SK-N-MC (cell line): Measurements from ENCODE around the gene TRIM2.

Experiments
- DNase-seq: peaks from one replicate; pipeline ENCODE4 v3.0.0-alpha.2; 2011; ENCODE audit warnings: low read depth, low spot score
- H3K27ac ChIP-seq: fragments of 200-600 bp; sonication (generic); 2 replicates; pipeline ENCODE4 v1.5.1; 2016; ENCODE audit warnings: mixed run types
- H3K36me3 ChIP-seq: fragments of 200-600 bp; sonication (generic); 2 replicates; pipeline ENCODE4 v1.6.1; 2017; ENCODE audit warnings: antibody characterized with exemption, low read length, mixed read lengths; ENCODE audit not compliant: insufficient read depth
- H3K4me3 ChIP-seq: fragments of 200-600 bp; sonication (generic); 2 replicates; pipeline ENCODE4 v1.5.1; 2016
- H3K9ac ChIP-seq: fragments of 200-600 bp; sonication (generic); 2 replicates; pipeline ENCODE4 v1.8.0; 2017; ENCODE audit warnings: mixed run types, mixed read lengths; ENCODE audit not compliant: insufficient read length
- H3K9me3 ChIP-seq: fragments of 200-600 bp; sonication (generic); 2 replicates; pipeline ENCODE4 v1.6.1; 2017; ENCODE audit warnings: low read depth, mild to moderate bottlenecking, antibody characterized with exemption, low read length, moderate library complexity, mixed read lengths
- EZH2 ChIP-seq: fragments of 200-600 bp; sonication (generic); IDR thresholded peaks from one replicate; pipeline ENCODE4 v1.6.1; 2017; ENCODE audit warnings: antibody characterized with exemption
- FOXP2 ChIP-seq: optimal IDR thresholded peaks from 2 replicates; pipeline ENCODE3; 2011; ENCODE audit warnings: mild to moderate bottlenecking, moderate library complexity; ENCODE audit not compliant: insufficient read depth; ENCODE audit errors: extremely low read length, control extremely low read depth
- POLR2AphosphoS5 ChIP-seq: IDR thresholded peaks from 2 replicates; pipeline ENCODE4 v1.6.1; 2012; ENCODE audit warnings: mild to moderate bottlenecking, low read depth, low read length, borderline replicate concordance

Gene TRIM2

GRCh38 chr4:153204728-153205648 lies 745 bp downstream of the TRIM2 start:
- peak overlapping the region; percentile 75 for H3K9ac ChIP-seq
- peak overlapping the region; percentile 85 for H3K27ac ChIP-seq
- H3K4me3 ChIP-seq: peak overlapping the region; percentile 81

GRCh38 chr4:153205757-153206156 lies 1.5 kb downstream of the TRIM2 start:
- H3K4me3 ChIP-seq: peak overlapping the region; percentile 81
- H3K9me3 ChIP-seq: no peaks in the 10 kb centered on the region
- H3K36me3 ChIP-seq: no peaks in the 10 kb centered on the region
- DNase-seq: no peak
- H3K9ac ChIP-seq: no peak overlapping the region
- TF ChIP-seq EZH2: no peak
- no peak for TF ChIP-seq FOXP2
- H3K27ac ChIP-seq: no peak overlapping the region

More at GRCh38 chr4:153204728-153205648, 745 bp downstream of the TRIM2 start:
- DNase-seq: no peak
- no peak for TF ChIP-seq POLR2AphosphoS5
- no peak for TF ChIP-seq EZH2
- TF ChIP-seq FOXP2: no peak
- H3K9me3 ChIP-seq: no peaks in the 10 kb centered on the region
- no peaks in the 10 kb centered on the region for H3K36me3 ChIP-seq

GRCh38 chr4:153206534-153206933 lies 2.3 kb downstream of the TRIM2 start:
- no peak overlapping the region for H3K9ac ChIP-seq
- H3K36me3 ChIP-seq: no peaks in the 10 kb centered on the region
- no peak overlapping the region for H3K4me3 ChIP-seq
- no peak for DNase-seq
- TF ChIP-seq POLR2AphosphoS5 (no peak), EZH2 (no peak), FOXP2 (no peak)
- no peaks in the 10 kb centered on the region for H3K9me3 ChIP-seq
- H3K27ac ChIP-seq: no peak overlapping the region

- TF ChIP-seq EZH2: no peak
- TF ChIP-seq POLR2AphosphoS5: no peak
- no peak for TF ChIP-seq FOXP2
- H3K9ac ChIP-seq: no peak overlapping the region
- H3K9me3 ChIP-seq: no peaks in the 10 kb centered on the region
- H3K27ac ChIP-seq: no peak overlapping the region
- no peak overlapping the region for H3K4me3 ChIP-seq
- no peak for DNase-seq
- no peaks in the 10 kb centered on the region for H3K36me3 ChIP-seq
Measured at GRCh38 chr4:153207027-153207426, 2.8 kb downstream of the TRIM2 start.

- Histone ChIP-seq H3K9me3 (no peaks in the 10 kb centered on the region), H3K9ac (no peak overlapping the region), H3K36me3 (no peaks in the 10 kb centered on the region), H3K27ac (no peak overlapping the region), H3K4me3 (no peak overlapping the region)
- TF ChIP-seq FOXP2 (no peak), EZH2 (no peak), POLR2AphosphoS5 (no peak)
- no peak for DNase-seq
Measured at GRCh38 chr4:153207567-153207966, 3.3 kb downstream of the TRIM2 start.

GRCh38 chr4:153209410-153209809 lies 5.2 kb downstream of the TRIM2 start:
- H3K9me3 ChIP-seq: no peaks in the 10 kb centered on the region
- no peak overlapping the region for H3K4me3 ChIP-seq
- no peaks in the 10 kb centered on the region for H3K36me3 ChIP-seq
- TF ChIP-seq FOXP2 (no peak), EZH2 (no peak), POLR2AphosphoS5 (no peak)
- DNase-seq: no peak
- H3K27ac ChIP-seq: no peak overlapping the region
- no peak overlapping the region for H3K9ac ChIP-seq

- no peak for DNase-seq
- no peak overlapping the region for H3K4me3 ChIP-seq
- H3K9ac ChIP-seq: no peak overlapping the region
- no peaks in the 10 kb centered on the region for H3K9me3 ChIP-seq
- TF ChIP-seq POLR2AphosphoS5 (no peak), FOXP2 (no peak), EZH2 (no peak)
- H3K36me3 ChIP-seq: no peaks in the 10 kb centered on the region
- H3K27ac ChIP-seq: no peak overlapping the region
Measured at GRCh38 chr4:153210727-153211126, 6.5 kb downstream of the TRIM2 start.

GRCh38 chr4:153211986-153212728 lies 7.9 kb downstream of the TRIM2 start:
- TF ChIP-seq EZH2 (no peak), FOXP2 (no peak), POLR2AphosphoS5 (no peak)
- DNase-seq: no peak
- H3K9me3 ChIP-seq: no peaks in the 10 kb centered on the region; the same call in 1 of the 2 replicates
- H3K9ac ChIP-seq: peak overlapping the region; percentile 31
- H3K27ac ChIP-seq: peak overlapping the region; percentile 94
- 0 out of 2 replicates have a peak, but pooled peaks cover under 1% of the 10 kb centered on the region for H3K36me3 ChIP-seq
- H3K4me3 ChIP-seq: peak overlapping the region; percentile 60

- Histone ChIP-seq H3K9ac (peak overlapping the region; percentile 31), H3K27ac (peak overlapping the region; percentile 94), H3K36me3 (0 out of 2 replicates have a peak, but pooled peaks cover 6% of the 10 kb centered on the region), H3K4me3 (peak overlapping the region; percentile 60), H3K9me3 (no peaks in the 10 kb centered on the region; the same call in 1 of the 2 replicates)
- DNase-seq: peak; percentile 72
- TF ChIP-seq EZH2 (no peak), FOXP2 (no peak), POLR2AphosphoS5 (no peak)
Measured at GRCh38 chr4:153212736-153213135, 8.5 kb downstream of the TRIM2 start.
